ENCODE measurements around the gene SERGEF. TPM values are rescaled to one million over a fixed set of nuclear protein-coding genes. Genes with fewer than 3 reads are reported as not detected.

SERGEF gene
- polyA plus RNA-seq, 1 of the 3 experiments (the other 2 are of a cell fraction): 23.1 TPM

- TF ChIP-seq REST (IDR thresholded peaks at IDR 0.05; ENCODE audit: low read depth, low read length): no peak
- no peak for TF ChIP-seq CTCF (IDR thresholded peaks at IDR 0.05)
Measured at GRCh38 chr11:17781626-17782025, 231.2 kb downstream of the SERGEF start (continued).

- ChIA-PET POLR2A (no interaction called here), CTCF (interaction anchor here (1.8 kb wide), 1 partner anchor 125 kb away, joined by 4 read pairs; no protein-coding TSS in a partner anchor)
- 85% methylated on average over 5 of the region's 12 CpGs for WGBS (ENCODE audit: low lambda C conversion rate)
Measured at GRCh38 chr11:17781221-17781620, 231.6 kb downstream of the SERGEF start.

GRCh38 chr11:17780668-17781067, 232.2 kb downstream of the SERGEF start:
- no peak overlapping the region for H3K27ac ChIP-seq (ENCODE audit: low read depth in 2 of 2, low read length in 1 of 2)
- H3K4me1 ChIP-seq (ENCODE audit: control insufficient read depth in 1 of 2, insufficient read depth in 2 of 2, low read depth in 1 of 2, low read length in 1 of 2): no peaks in the 10 kb centered on the region
- ChIA-PET POLR2A (no interaction called here), CTCF (no interaction called here)
- no peaks in the 10 kb centered on the region for H3K36me3 ChIP-seq (replicated peaks in 1 of 2; ENCODE audit: control insufficient read depth in 1 of 2, insufficient read depth in 2 of 2, low read length in 1 of 2)
- no peak for DNase-seq
- no peaks in the 10 kb centered on the region for H3K9me2 ChIP-seq
- no peaks in the 10 kb centered on the region for H3K27me3 ChIP-seq (ENCODE audit: insufficient read depth)
- H3K79me2 ChIP-seq (ENCODE audit: insufficient read depth): no peaks in the 10 kb centered on the region
- no peak overlapping the region for H3K4me2 ChIP-seq
- H3K9me3 ChIP-seq: no peaks in the 10 kb centered on the region
- H4K20me1 ChIP-seq (ENCODE audit: insufficient read depth): no peaks in the 10 kb centered on the region
- no peak overlapping the region for H3K4me3 ChIP-seq (ENCODE audit: low read depth in 2 of 2, low read length in 1 of 2)
- no peak overlapping the region for H2AFZ ChIP-seq (ENCODE audit: low read depth)
- no peaks in the 10 kb centered on the region for H3F3A ChIP-seq (replicated peaks; ENCODE audit: insufficient read depth)
- TF ChIP-seq GATA2 (CRISPR knock-in tag; IDR thresholded peaks at IDR 0.05): no peak
- H3K9ac ChIP-seq: no peak overlapping the region
- 81% methylated on average over 6 of the region's 15 CpGs for WGBS (ENCODE audit: low lambda C conversion rate)

More at GRCh38 chr11:17781221-17781620, 231.6 kb downstream of the SERGEF start:
- Histone ChIP-seq H3K9me2 (no peaks in the 10 kb centered on the region), H2AFZ (ENCODE audit: low read depth) (no peak overlapping the region), H4K20me1 (ENCODE audit: insufficient read depth) (no peaks in the 10 kb centered on the region), H3K27me3 (ENCODE audit: insufficient read depth) (no peaks in the 10 kb centered on the region), H3K27ac (ENCODE audit: low read depth in 2 of 2, low read length in 1 of 2) (no peak overlapping the region), H3K9ac (no peak overlapping the region), H3K4me3 (ENCODE audit: low read depth in 2 of 2, low read length in 1 of 2) (no peak overlapping the region), H3K4me1 (ENCODE audit: control insufficient read depth in 1 of 2, insufficient read depth in 2 of 2, low read depth in 1 of 2, low read length in 1 of 2) (no peaks in the 10 kb centered on the region), H3K9me3 (no peaks in the 10 kb centered on the region), H3F3A (replicated peaks; ENCODE audit: insufficient read depth) (no peaks in the 10 kb centered on the region), H3K79me2 (ENCODE audit: insufficient read depth) (no peaks in the 10 kb centered on the region), H3K36me3 (replicated peaks in 1 of 2; ENCODE audit: control insufficient read depth in 1 of 2, insufficient read depth in 2 of 2, low read length in 1 of 2) (no peaks in the 10 kb centered on the region), H3K4me2 (no peak overlapping the region)
- DNase-seq: no peak
- TF ChIP-seq MAX (IDR thresholded peaks at IDR 0.05; ENCODE audit: low read depth) (no peak), FOXM1 (IDR thresholded peaks at IDR 0.05; ENCODE audit: low read depth) (no peak), ELF1 (IDR thresholded peaks at IDR 0.05) (no peak), POLR2AphosphoS5 (IDR thresholded peaks at IDR 0.05; ENCODE audit: low read depth, low read length) (no peak), RAD21 (IDR thresholded peaks at IDR 0.05; ENCODE audit: low read length) (no peak)

Measured in SK-N-SH (cell line).